GM21619 (cell line): ENCODE data around the gene GNG2.

Experiments used
- ATAC-seq: cut with Tn5 transposase; IDR thresholded peaks from one replicate; pipeline ENCODE4 v1.9.1; 2021; ENCODE audit not compliant: unreplicated experiment

The GNG2 gene

DNA sequence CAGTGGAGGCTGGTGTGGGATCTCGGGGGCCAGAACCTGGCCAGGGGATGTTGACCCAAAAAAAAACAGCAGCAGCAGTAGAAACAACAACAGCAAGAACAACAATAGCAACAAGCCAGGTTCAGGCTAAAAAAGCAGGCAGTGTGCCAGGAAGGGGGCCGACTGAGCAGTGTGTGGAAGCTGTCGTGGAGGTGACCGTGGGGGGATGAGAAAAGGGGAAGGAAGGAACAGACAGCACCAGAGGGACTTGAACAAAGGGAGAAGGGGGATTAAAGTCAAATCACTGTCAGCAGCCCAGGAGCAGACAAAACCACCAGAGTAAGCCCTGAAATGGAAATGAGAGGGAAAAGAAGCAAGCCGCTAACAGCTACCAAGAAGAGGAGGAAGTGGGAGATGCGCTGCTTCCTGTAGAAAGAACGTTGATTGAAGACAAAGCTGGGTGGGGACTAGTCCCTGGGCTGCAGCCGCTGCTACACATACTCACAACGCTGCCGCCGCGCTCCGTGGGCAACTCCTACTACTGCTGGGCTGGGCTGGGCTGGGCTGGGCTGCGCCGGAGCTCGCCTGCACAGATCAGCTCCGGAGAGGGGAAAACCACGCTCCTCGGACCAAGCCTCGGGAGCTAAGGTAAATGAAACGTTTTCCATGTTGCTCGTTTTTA, at the start of gene GNG2:
Gene GNG2 (plus strand): TSS at position 449 of the 661 bp plus-strand sequence. CDS start 90,067 bp downstream, outside the sequence.
- ATAC-seq = peak; percentile 92

GRCh38 chr14:51811706-51812105, 48.7 kb upstream of the GNG2 start:
- no peak for ATAC-seq

- ATAC-seq = no peak
Measured at GRCh38 chr14:51816031-51816430, 44.4 kb upstream of the GNG2 start.

- ATAC-seq = no peak
Measured at GRCh38 chr14:51817326-51817725, 43.1 kb upstream of the GNG2 start.

DNA sequence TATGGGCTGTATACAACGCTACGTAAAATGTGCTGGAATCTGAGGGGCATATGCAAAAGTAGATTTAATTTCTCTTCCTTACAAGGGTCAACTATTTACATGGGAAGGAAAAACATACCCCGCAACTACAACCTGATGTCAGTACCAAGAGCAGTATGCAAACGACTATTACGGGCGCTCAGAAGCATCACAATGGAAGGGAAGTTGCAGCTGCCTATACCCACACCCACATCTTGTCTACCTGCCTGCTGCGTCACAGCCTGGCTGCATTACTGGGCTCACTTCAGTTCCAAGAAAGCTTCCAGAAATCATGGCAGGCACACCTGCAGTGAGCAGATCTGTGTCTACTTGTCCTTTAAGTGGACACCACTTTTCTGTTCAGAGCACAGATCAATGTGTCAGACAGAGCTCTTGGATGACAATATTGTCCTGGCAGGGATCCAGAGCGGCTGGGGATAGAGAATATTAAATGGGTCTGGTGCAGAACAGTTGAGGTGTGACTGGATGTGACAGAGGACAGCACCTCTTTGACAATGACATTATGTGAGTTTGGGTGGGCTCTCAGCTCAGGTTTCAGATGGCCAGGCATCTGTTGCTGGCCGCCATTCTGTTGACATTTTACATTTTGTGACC, 41.5 kb upstream of the GNG2 start:
- ATAC-seq = no peak

DNA sequence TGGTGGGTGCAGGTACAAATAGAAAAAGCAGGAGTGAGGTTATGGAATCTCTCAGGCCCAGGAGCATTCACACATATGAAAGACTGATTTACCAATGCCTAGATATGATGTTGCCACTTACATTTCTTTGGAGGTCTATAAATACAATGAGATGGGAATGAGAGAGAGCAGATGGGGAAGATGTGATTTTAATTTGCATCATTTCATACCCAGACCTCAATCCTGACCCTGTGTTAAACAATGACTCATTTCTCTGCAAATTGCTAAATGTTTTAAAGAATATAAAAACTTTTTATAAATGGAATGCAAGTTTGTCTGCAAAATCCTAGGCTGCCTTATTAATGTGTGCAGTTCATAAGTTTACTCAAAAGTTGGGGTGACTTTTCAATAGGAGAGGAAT, 38.6 kb upstream of the GNG2 start:
- no peak for ATAC-seq

- ATAC-seq = no peak
Measured at GRCh38 chr14:51822499-51822898, 37.9 kb upstream of the GNG2 start.

DNA sequence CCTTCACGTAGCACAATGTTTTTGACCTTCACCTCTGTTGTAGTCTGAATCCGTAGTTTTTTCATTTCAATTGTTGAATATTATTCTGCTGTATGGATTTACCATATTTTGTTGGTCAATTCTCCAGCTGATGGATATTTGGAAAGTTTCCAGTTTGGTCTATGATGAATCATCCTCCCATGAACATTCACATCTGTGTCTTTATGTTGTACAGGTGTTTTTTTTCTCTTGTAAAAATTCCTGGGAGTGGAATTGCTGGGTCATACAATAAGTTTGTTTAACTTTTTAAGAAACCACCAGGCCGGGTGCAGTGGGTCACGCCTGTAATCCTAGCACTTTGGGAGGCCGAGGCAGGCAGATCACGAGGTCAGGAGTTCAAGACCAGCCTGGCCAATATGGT, 36.7 kb upstream of the GNG2 start:
- ATAC-seq = no peak

DNA sequence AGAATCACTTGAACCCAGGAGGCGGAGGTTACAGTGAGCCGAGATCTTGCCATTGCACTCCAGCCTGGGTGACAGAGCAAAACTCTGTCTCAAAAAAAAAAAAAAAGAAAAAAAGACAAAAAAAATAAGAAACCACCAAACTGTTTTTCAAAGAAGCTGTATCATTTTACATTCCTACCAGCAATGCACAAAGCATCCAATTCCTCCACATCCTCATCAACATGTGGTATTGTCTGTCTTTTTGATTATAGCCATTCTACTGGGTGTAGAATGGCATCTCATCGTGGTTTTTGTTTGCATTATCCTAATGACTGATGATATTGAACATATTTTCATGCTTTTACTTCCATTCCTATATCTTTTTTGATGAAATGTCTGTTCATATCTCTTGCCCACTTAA, 36.2 kb upstream of the GNG2 start:
- ATAC-seq = no peak

GRCh38 chr14:51825926-51826325, 34.5 kb upstream of the GNG2 start:
- no peak for ATAC-seq

- peak; percentile 98 for ATAC-seq
Measured at GRCh38 chr14:51828017-51828797, 32.2 kb upstream of the GNG2 start.

- ATAC-seq = no peak
Measured at GRCh38 chr14:51834240-51834639, 26.2 kb upstream of the GNG2 start.

DNA sequence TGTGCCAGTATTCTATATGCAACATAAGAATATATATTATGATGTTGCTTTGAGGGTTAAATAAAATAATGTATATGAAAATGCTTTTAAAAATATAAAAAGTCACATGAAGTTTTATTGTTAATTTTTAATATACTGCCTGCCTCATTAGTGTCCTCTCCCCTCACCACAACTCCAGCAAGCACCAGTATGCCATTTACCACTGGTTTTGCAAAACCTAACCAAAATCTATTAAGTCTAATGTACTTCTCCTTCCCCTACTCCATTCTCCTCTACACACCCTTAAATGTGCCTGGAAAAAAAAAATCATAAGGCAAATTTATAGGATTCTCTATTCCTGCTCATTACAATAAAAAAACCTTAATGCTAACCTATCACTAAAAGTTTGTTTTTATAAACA, 24.0 kb upstream of the GNG2 start:
- ATAC-seq = no peak

DNA sequence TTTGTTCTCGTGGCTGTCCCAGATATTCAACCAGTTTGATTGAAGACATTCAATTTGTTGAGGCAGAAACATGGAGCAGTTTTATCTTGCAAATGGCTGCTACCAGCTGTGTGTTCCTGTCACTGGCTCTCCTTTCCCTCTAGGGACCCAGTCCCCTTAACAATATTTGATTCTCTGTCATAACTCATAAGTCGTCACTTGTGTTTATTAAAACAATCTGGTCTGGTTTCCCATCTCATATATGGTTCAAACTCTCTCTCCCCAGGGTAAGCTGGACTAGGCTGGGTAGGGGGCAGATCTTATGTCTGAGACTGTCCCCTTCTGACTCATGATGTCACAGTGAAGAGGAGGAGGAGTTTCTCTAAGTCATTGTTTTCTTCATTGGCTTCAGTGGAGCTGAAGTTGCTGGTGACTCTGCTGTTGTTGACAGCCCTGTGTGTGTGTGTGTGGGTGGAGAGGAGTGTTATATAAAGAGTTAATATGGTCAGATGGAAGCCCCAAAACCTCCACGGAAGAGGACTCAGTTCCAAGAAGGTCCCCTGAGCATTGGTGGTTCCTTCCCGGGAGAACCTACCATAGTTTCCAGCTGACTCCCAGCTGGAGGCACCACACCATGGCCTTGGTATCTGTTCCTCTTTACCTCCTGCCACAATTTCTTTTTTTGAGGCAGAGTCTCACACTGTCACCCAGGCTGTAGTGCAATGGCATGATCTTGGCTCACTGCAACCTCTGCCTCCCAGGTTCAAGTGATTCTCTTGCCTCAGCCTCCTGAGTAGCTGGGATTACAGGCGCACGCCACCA, 16.1 kb upstream of the GNG2 start:
- ATAC-seq = peak; percentile 33

- no peak for ATAC-seq
Measured at GRCh38 chr14:51845811-51846210, 14.6 kb upstream of the GNG2 start.

DNA sequence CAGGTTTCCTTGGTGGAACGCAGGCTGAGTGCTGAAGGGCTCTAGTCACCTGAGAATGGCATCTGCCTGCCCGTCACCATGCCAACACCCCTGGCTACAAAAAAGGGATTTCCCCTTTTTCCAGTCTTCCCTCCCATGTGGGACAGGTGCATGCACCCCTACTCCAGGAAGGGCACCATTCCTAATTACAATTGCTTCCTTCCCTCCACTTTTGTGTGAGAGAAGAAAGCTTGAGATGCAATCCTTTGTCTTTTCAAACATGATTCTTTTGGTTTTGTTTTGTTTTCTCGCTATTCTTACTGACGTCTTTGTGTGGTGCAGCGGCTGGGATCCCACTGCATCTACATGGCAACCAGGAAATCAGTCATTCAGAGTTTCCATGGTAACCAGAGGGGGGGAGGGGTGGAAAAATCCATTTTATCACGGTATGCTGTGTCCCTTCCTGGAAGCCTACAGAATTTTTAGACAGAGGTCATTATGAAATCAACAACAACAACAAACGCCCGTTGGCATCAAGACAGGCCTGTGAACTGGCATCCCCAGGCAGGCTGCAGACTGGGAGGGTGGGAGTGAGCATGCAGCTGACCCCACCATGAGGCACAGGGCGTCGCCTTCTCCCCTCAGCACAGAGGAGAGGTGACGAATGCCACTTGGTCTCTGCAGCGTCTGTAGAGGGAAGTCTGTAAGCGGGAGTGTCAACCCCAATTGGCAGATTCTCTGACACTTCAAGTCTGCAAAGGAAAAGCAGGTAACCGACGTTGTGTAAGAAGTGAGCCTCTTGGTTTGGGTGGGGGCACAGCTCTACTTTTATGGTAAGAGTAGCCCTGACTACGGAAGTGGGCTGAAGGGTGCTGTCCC, 13.6 kb upstream of the GNG2 start:
- peak; percentile 75 for ATAC-seq

GRCh38 chr14:51847489-51847796, 13.0 kb upstream of the GNG2 start:
- ATAC-seq = no peak

DNA sequence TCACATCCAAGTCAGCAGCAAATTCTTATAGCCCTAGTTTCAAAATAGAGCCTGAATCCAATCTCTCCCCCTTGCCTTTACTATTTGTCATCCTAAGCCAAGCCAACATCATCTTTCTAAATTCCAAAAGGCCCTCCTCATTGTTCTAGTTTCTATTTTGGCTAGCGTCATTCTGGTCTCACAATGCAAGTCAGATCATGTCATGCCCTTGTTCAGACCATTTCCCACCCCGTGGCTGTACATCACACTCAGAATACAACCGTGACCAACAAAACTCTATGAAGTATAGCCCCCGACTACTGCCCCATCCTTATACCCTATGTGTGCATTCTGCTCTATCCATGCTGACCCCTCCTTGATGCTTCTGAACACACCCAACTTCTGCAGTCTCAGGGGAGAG, 12.3 kb upstream of the GNG2 start:
- no peak for ATAC-seq

DNA sequence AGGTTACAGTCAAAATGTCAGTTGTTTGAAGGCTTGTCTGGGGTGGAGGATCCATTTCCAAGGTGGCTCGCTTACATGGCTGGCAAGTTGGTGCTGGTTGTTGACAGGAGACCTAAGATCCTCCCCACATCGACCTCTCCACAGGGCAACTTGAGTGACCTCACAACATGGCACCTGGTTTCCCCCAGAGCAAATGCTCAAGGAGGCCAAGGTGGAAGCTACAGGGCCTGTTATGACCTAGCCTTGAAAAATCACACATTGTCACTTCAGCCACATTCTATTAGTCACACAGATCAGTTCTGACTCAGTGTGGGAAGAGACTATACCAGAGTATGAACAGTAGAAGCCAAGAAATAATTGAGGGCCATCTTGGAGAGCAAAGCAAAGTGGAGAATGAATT, 11.3 kb upstream of the GNG2 start:
- ATAC-seq = no peak

- no peak for ATAC-seq
Measured at GRCh38 chr14:51850651-51851050, 9.8 kb upstream of the GNG2 start.

DNA sequence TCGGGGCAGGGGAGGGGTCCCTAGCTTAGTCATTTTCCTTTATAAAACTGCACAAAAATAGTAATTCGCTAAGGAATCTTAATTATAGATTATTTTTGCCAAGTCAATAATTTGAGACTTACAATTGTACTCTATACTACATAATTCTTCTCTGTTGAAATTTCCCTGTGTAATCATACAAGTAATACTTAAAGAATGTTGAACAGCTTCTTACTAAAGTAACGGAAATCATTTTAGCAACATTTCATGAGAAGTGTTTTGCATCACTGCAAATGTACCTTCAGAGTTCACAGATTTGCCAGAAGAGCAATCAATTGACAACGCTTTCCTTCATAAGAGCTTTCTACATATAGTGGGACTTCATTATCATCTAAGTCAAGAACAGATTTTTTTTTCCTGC, 7.9 kb upstream of the GNG2 start:
- ATAC-seq = no peak
